SK-N-SH treated with all-trans-retinoic acid at 6 μM for 48 hours (cell line): ENCODE data around the gene SLC30A2.

ENCODE experiments used
- ARNTL ChIP-seq: fragments of 450-650 bp; formaldehyde crosslinking; IDR thresholded peaks from 2 replicates; pipeline ENCODE4 v1.5.0; 2020; ENCODE audit warnings: low read depth, mild to moderate bottlenecking, moderate library complexity, borderline replicate concordance
- RARB ChIP-seq: fragments of 250-450 bp; sonication (Bioruptor Pico); IDR thresholded peaks from 2 replicates; pipeline ENCODE4 v1.8.0; 2021; ENCODE audit warnings: mild to moderate bottlenecking, moderate library complexity
- TCF4 ChIP-seq: fragments of 250-450 bp; sonication (Bioruptor Pico); IDR thresholded peaks from 2 replicates; pipeline ENCODE4 v1.8.0; 2021; ENCODE audit warnings: mild to moderate bottlenecking, moderate library complexity, borderline replicate concordance
- TF ChIP-seq, protein P1 (sequence below): fragments of 250-450 bp; sonication (Bioruptor Pico); IDR thresholded peaks from 2 replicates; pipeline ENCODE4 v1.5.1; 2020; ENCODE audit warnings: low read depth, mild to moderate bottlenecking, moderate library complexity

DNA sequence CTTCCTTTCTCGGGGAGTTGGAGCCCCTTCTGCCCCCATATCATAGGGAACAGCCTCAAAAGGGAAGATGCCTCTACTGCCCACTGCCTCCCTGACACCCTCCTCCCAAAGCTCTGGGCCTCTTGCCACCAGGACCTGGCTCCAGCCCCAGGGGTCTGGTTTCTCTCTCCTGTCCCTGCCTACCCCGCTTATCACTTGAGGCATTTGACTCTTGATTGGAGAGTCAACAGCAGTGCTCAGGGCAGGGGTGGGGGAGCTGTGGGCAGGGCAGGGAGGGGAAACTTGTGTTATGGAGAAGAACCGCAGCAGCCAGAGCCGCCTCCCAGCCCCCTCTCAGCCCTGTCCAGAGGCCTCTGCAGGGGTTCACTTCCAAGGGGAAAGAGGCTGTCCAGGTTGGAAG is 20.9 kb upstream of the SLC30A2 start:
- TF ChIP-seq TCF4 (CRISPR knock-in tag): peak; percentile 51; the same call in 1 of the 2 replicates
- TF ChIP-seq ARNTL: no peak
- no peak for TF ChIP-seq RARB (CRISPR knock-in tag)
- TF ChIP-seq, protein P1, sequence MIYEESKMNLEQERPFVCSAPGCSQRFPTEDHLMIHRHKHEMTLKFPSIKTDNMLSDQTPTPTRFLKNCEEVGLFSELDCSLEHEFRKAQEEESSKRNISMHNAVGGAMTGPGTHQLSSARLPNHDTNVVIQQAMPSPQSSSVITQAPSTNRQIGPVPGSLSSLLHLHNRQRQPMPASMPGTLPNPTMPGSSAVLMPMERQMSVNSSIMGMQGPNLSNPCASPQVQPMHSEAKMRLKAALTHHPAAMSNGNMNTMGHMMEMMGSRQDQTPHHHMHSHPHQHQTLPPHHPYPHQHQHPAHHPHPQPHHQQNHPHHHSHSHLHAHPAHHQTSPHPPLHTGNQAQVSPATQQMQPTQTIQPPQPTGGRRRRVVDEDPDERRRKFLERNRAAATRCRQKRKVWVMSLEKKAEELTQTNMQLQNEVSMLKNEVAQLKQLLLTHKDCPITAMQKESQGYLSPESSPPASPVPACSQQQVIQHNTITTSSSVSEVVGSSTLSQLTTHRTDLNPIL: no peak
